Transverse colon (tissue), 4 donors: ENCODE results near the gene ZFAND3.

Source experiments
- CTCF ChIP-seq, 5 experiments: fragments of 200-600 bp in 3 of 5; fragments of 450-650 bp in 2 of 5; sonication (generic) in 3 of 5; IDR thresholded peaks; 1 replicate in 2 of 5; 2 replicates in 3 of 5; pipeline ENCODE4 v1.5.1; 2016 to 2017; ENCODE audit warnings: antibody characterized with exemption in 5 of 5, inconsistent platforms in 3 of 5, mild to moderate bottlenecking in 2 of 5, moderate library complexity in 1 of 5
- POLR2A ChIP-seq: fragments of 450-650 bp; IDR thresholded peaks from one replicate; pipeline ENCODE4 v1.6.1; 2016; ENCODE audit warnings: antibody characterized with exemption, mild to moderate bottlenecking, moderate library complexity
- POLR2AphosphoS5 ChIP-seq, 3 donors: sonication (generic); formaldehyde crosslinking; IDR thresholded peaks; one replicate each; pipeline ENCODE4 v1.6.1; 2016; ENCODE audit warnings: antibody characterized with exemption in 3 of 3

- TF ChIP-seq CTCF (IDR thresholded peaks at IDR 0.05) (no peak), POLR2A (no peak), POLR2AphosphoS5 (IDR thresholded peaks at IDR 0.05) (no peak)
These were observed 18.0 kb upstream of the ZFAND3 start for GRCh38 chr6:37801605-37801940.
